HG02852 (cell line): ENCODE results near the gene FRS3.

Source experiments
- ATAC-seq: cut with Tn5 transposase; IDR thresholded peaks from one replicate; pipeline ENCODE4 v1.9.1; 2021; ENCODE audit warnings: mild to moderate bottlenecking, moderate library complexity; ENCODE audit not compliant: unreplicated experiment

Gene FRS3

GRCh38 chr6:41791984-41792383, 12.3 kb upstream of the FRS3 start:
- ATAC-seq: no peak

GRCh38 chr6:41791305-41791704, 11.6 kb upstream of the FRS3 start:
- no peak for ATAC-seq

GRCh38 chr6:41790045-41790444, 10.3 kb upstream of the FRS3 start:
- ATAC-seq: no peak

GRCh38 chr6:41789390-41789724, 9.7 kb upstream of the FRS3 start:
- no peak for ATAC-seq

GRCh38 chr6:41787219-41787917, 7.7 kb upstream of the FRS3 start, which contains the start of gene TOMM6:
Gene TOMM6 (plus strand): TSS chr6:41787694. CDS start chr6:41787698, 4 bp downstream.
- ATAC-seq: peak; percentile 83

GRCh38 chr6:41786451-41787218, 6.9 kb upstream of the FRS3 start:
- ATAC-seq: peak; percentile 63

- peak; percentile 1 for ATAC-seq
These were observed 6.2 kb upstream of the FRS3 start for GRCh38 chr6:41785689-41786450.

GRCh38 chr6:41785254-41785653, 5.6 kb upstream of the FRS3 start:
- no peak for ATAC-seq

GRCh38 chr6:41784581-41785171, 5.0 kb upstream of the FRS3 start:
- ATAC-seq: no peak

- no peak for ATAC-seq
These were observed 3.5 kb upstream of the FRS3 start for GRCh38 chr6:41783106-41783780.

- ATAC-seq: no peak
These were observed 1.6 kb upstream of the FRS3 start for GRCh38 chr6:41781366-41781730.

GRCh38 chr6:41780551-41781365, 1.1 kb upstream of the FRS3 start, which contains the start of gene PRICKLE4:
Gene PRICKLE4 (plus strand): TSS chr6:41780782. CDS start chr6:41783474, 2,692 bp downstream.
- no peak for ATAC-seq

GRCh38 chr6:41779336-41779735, 364 bp downstream of the FRS3 start:
- ATAC-seq: no peak

- ATAC-seq: no peak
These were observed 805 bp downstream of the FRS3 start for GRCh38 chr6:41778895-41779294.

- no peak for ATAC-seq
These were observed 2.0 kb downstream of the FRS3 start for GRCh38 chr6:41777551-41778285.

GRCh38 chr6:41775293-41775882, 4.3 kb downstream of the FRS3 start:
- no peak for ATAC-seq

GRCh38 chr6:41774841-41775240, 4.9 kb downstream of the FRS3 start:
- no peak for ATAC-seq

GRCh38 chr6:41771058-41771983, 8.4 kb downstream of the FRS3 start:
- no peak for ATAC-seq
